K562 (cell line): ENCODE measurements around the gene NEK2. TPM values are rescaled to one million over a fixed set of nuclear protein-coding genes. Genes with fewer than 3 reads are reported as not detected.

Experiments used
- CC2D1A ChIP-seq: fragments of 450-650 bp; IDR thresholded peaks from 2 replicates; pipeline ENCODE4 v1.6.1; 2017; ENCODE audit warnings: mild to moderate bottlenecking
- CCNT2 ChIP-seq: IDR thresholded peaks from 2 replicates; pipeline ENCODE4 v1.6.1; 2011; ENCODE audit warnings: borderline replicate concordance, low read depth, mild to moderate bottlenecking, moderate library complexity, mixed read lengths, low read length; ENCODE audit not compliant: insufficient read length; ENCODE audit errors: extremely low read depth
- CREB5 ChIP-seq: fragments of 250-450 bp; sonication (Bioruptor Pico); IDR thresholded peaks from 2 replicates; pipeline ENCODE4 v1.5.0; 2020; ENCODE audit warnings: mild to moderate bottlenecking
- DMBX1 ChIP-seq: fragments of 250-450 bp; sonication (Bioruptor Pico); IDR thresholded peaks from 2 replicates; pipeline ENCODE4 v1.8.0; 2022; ENCODE audit warnings: inconsistent platforms, mild to moderate bottlenecking, moderate library complexity, borderline replicate concordance
- KHSRP ChIP-seq: fragments of 450-650 bp; IDR thresholded peaks from 2 replicates; pipeline ENCODE4 v1.6.1; 2017
- NFE2 ChIP-seq: IDR thresholded peaks from 2 replicates; pipeline ENCODE4 v1.6.1; 2014; ENCODE audit warnings: antibody characterized with exemption, low read depth
- UBTF ChIP-seq, 2 experiments: IDR thresholded peaks; 2 replicates each; pipeline ENCODE4 v1.6.1; 2012; ENCODE audit warnings: improper control_type of control experiment in 2 of 2, low read depth in 2 of 2, low read length in 2 of 2, borderline replicate concordance in 1 of 2
- ZNF121 ChIP-seq: sonication (generic); formaldehyde crosslinking; conservative IDR thresholded peaks from 2 replicates; pipeline ENCODE4 v1.8.0; 2022; ENCODE audit warnings: missing genetic modification reagents
- ZNF274 ChIP-seq: IDR thresholded peaks from 2 replicates; pipeline ENCODE4 v1.6.1; 2011; ENCODE audit warnings: low read depth, mild to moderate bottlenecking, low read length, moderate library complexity, borderline replicate concordance
- polyA plus RNA-seq, 8 experiments: library from polyadenylated mRNA; depleted of rRNA in 4 of 8; stranded (reverse) in 5 of 8; unstranded in 3 of 8; fragments of >200 nt; fragmentation: Nextera tagmentation in 2 of 8; fragmentation: Illumina TruSeq in 1 of 8; extraction: Ambion mirVana in 2 of 8; extraction: Trizol in 1 of 8; gene quantifications; 2 replicates each; pipeline versions ENCODE4 v1.2.1 to v1.2.3, GENCODE V29; 2011 to 2014; ENCODE audit warnings: inconsistent platforms in 1 of 8, missing spikeins in 1 of 8
- total RNA-seq, 7 experiments: library from RNA; depleted of rRNA in 6 of 7; stranded (reverse); fragments of >200 nt in 6 of 7; fragmentation: Illumina TruSeq in 2 of 7; extraction: Trizol in 2 of 7; gene quantifications; 2 replicates each; pipeline versions ENCODE4 v1.2.1 to v1.2.3, GENCODE V29; 2011 to 2021; ENCODE audit warnings: low replicate concordance in 1 of 7
- TF ChIP-seq, protein P1 (sequence below): fragments of 450-650 bp; IDR thresholded peaks from 2 replicates; pipeline ENCODE4 v1.6.1; 2017; ENCODE audit warnings: mild to moderate bottlenecking, moderate library complexity
- TF ChIP-seq, protein P2 (sequence below): fragments of 450-650 bp; IDR thresholded peaks from 2 replicates; pipeline ENCODE4 v1.6.1; 2018; ENCODE audit warnings: mild to moderate bottlenecking, low read depth; ENCODE audit not compliant: partially characterized antibody
- TF ChIP-seq, protein P3 (sequence below): fragments of 250-450 bp; sonication (Bioruptor Pico); IDR thresholded peaks from 2 replicates; pipeline ENCODE4 v1.9.0; 2021; ENCODE audit warnings: mild to moderate bottlenecking
- TF ChIP-seq, protein P4 (sequence below), 2 experiments: fragments of 250-450 bp in 1 of 2; fragments of 450-650 bp in 1 of 2; sonication (Bioruptor Pico) in 1 of 2; IDR thresholded peaks; 2 replicates each; pipeline versions ENCODE4 v1.6.1 to v1.8.0; 2016 to 2021; ENCODE audit warnings: mild to moderate bottlenecking in 2 of 2, moderate library complexity in 2 of 2, missing compliant biosample characterization in 1 of 2, missing genetic modification characterization in 1 of 2

NEK2 gene
- total and polyA plus RNA-seq, 9 of the 15 experiments (the other 6 are each of a cell fraction or from before 2014, with no cell fraction given), result 30.0 to 74.7 (median 66.4) TPM

DNA sequence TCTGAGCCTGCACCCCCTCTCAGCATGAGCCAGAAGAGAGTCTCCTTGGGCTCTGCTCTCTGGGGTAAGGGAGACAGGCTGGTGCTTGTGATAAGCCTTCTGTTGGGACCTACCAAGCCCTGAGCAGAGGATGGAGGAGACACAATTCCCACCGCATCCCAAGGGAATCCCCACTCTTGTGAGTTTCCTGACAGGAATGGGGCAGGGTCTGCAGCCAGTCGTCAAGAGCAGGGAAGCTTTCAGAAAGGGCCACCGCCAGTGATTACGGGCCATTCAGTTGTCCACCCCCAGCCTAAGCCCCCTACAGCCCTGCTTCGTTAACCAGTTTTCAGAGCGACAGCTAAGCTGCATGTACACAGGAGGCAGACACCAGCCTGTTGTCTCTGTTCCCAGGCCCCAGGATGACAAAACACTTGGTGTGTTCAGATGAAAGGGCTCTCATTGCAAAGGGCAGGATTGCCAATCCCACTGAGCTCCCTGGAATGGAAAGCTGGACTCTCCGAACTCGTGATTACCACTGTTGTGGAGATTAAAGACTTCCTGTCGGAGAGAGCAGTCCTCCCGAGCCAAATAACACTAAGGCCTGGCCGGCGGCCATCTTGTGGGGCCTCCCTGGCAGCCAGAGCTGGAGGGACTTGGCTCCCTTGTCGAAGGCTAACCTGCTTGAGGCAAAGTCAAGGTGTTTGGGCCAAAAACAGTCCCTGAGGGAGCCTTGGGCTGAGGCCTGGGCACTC is 59.0 kb downstream of the NEK2 start (continued):
- TF ChIP-seq UBTF (IDR thresholded peaks at IDR 0.05; ENCODE audit: borderline replicate concordance in 1 of 2, low read depth in 2 of 2, low read length in 2 of 2) (no peak), DMBX1 (peak; percentile 69), KHSRP (no peak), NFE2 (no peak), CC2D1A (no peak), CCNT2 (no peak), CREB5 (CRISPR knock-in tag) (no peak), ZNF121 (CRISPR knock-in tag) (0 out of 2 replicates have a peak, but pooled peaks have one; percentile 11), ZNF274 (no peak)
- TF ChIP-seq, protein P1, sequence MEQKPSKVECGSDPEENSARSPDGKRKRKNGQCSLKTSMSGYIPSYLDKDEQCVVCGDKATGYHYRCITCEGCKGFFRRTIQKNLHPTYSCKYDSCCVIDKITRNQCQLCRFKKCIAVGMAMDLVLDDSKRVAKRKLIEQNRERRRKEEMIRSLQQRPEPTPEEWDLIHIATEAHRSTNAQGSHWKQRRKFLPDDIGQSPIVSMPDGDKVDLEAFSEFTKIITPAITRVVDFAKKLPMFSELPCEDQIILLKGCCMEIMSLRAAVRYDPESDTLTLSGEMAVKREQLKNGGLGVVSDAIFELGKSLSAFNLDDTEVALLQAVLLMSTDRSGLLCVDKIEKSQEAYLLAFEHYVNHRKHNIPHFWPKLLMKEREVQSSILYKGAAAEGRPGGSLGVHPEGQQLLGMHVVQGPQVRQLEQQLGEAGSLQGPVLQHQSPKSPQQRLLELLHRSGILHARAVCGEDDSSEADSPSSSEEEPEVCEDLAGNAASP, result no peak
- TF ChIP-seq, protein P2, sequence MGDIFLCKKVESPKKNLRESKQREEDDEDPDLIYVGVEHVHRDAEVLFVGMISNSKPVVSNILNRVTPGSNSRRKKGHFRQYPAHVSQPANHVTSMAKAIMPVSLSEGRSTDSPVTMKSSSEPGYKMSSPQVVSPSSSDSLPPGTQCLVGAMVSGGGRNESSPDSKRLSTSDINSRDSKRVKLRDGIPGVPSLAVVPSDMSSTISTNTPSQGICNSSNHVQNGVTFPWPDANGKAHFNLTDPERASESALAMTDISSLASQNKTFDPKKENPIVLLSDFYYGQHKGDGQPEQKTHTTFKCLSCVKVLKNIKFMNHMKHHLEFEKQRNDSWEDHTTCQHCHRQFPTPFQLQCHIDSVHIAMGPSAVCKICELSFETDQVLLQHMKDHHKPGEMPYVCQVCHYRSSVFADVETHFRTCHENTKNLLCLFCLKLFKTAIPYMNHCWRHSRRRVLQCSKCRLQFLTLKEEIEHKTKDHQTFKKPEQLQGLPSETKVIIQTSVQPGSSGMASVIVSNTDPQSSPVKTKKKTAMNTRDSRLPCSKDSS, result no peak
- TF ChIP-seq, protein P3, sequence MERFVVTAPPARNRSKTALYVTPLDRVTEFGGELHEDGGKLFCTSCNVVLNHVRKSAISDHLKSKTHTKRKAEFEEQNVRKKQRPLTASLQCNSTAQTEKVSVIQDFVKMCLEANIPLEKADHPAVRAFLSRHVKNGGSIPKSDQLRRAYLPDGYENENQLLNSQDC (CRISPR knock-in tag), result no peak
- TF ChIP-seq, protein P4, sequence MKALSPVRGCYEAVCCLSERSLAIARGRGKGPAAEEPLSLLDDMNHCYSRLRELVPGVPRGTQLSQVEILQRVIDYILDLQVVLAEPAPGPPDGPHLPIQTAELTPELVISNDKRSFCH (CRISPR knock-in tag; IDR thresholded peaks at IDR 0.05), result no peak
- TF ChIP-seq, protein P4 (tag; IDR thresholded peaks at IDR 0.05), result 0 out of 2 replicates have a peak, but pooled peaks have one; percentile 29
